IMR-90 (cell line): ENCODE data around the gene GREB1L.

Experiments used
- CEBPB ChIP-seq: IDR thresholded peaks from 2 replicates; pipeline ENCODE4 v1.6.1; 2012; ENCODE audit warnings: low read depth, low read length, improper control_type of control experiment
- MAFK ChIP-seq: IDR thresholded peaks from 2 replicates; pipeline ENCODE4 v1.6.1; 2012; ENCODE audit warnings: low read depth, low read length, improper control_type of control experiment
- MAZ ChIP-seq: IDR thresholded peaks from 2 replicates; pipeline ENCODE4 v1.6.1; 2012; ENCODE audit warnings: low read depth, mild to moderate bottlenecking, low read length, improper control_type of control experiment, moderate library complexity, borderline replicate concordance
- POLR2A ChIP-seq: IDR thresholded peaks from 2 replicates; pipeline ENCODE4 v1.6.1; 2012; ENCODE audit warnings: mild to moderate bottlenecking, low read depth, low read length
- RFX5 ChIP-seq: IDR thresholded peaks from 2 replicates; pipeline ENCODE4 v1.8.0; 2012; ENCODE audit warnings: low read depth, mild to moderate bottlenecking, low read length, moderate library complexity
- TF ChIP-seq, protein P1 (sequence below): conservative IDR thresholded peaks from 2 replicates; pipeline ENCODE4 v1.5.1; 2012; ENCODE audit warnings: mild to moderate bottlenecking, low read depth, low read length, improper control_type of control experiment

DNA sequence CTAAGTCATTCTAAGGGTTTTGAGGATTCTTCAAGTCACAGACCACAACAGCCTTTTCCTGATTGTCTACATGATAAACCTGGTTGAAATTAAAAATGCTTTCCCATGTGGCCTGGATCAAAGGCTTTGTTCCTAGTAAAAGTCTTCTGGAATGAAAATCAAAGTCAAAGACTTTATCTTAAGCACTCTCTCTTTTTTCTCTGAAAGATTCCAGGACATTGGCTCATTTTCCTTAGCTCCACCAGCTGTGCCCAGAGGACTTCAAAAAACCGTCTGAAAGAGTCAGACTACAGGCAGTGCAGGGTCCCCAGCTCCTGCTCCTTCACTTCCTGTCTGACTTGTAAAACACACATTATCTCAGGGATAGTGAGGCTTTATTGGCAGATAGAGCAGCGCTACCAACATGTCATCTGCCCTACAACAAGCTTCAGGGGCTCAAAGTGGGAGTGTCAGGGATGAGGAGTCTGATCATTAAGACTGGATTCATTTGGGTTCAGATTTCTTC, 210.3 kb downstream of the GREB1L start:
- TF ChIP-seq, protein P1, sequence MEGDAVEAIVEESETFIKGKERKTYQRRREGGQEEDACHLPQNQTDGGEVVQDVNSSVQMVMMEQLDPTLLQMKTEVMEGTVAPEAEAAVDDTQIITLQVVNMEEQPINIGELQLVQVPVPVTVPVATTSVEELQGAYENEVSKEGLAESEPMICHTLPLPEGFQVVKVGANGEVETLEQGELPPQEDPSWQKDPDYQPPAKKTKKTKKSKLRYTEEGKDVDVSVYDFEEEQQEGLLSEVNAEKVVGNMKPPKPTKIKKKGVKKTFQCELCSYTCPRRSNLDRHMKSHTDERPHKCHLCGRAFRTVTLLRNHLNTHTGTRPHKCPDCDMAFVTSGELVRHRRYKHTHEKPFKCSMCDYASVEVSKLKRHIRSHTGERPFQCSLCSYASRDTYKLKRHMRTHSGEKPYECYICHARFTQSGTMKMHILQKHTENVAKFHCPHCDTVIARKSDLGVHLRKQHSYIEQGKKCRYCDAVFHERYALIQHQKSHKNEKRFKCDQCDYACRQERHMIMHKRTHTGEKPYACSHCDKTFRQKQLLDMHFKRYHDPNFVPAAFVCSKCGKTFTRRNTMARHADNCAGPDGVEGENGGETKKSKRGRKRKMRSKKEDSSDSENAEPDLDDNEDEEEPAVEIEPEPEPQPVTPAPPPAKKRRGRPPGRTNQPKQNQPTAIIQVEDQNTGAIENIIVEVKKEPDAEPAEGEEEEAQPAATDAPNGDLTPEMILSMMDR: no peak
- TF ChIP-seq RFX5 (no peak), POLR2A (no peak), MAFK (no peak), CEBPB (no peak), MAZ (no peak)
